ENCODE measurements around the gene TNIP2.

DNA sequence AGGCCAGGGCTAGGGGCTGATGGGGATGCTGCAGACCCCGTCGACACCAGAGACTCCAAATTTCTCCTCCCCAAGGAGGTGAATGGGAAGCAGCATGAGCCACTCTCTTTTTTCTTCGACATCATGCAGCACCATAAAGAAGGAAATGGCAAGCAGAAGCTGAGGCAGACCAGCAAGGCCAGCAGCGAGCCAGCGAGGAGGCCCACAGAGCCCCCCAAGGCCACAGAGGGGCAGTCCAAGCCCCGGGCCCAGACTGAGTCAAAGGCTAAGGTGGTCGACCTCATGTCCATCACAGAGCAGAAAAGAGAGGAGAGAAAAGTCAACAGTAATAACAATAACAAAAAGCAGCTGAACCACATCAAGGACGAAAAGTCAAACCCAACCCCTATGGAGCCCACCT, 56.1 kb downstream of the TNIP2 start:
- TF ChIP-seq, protein P1, sequence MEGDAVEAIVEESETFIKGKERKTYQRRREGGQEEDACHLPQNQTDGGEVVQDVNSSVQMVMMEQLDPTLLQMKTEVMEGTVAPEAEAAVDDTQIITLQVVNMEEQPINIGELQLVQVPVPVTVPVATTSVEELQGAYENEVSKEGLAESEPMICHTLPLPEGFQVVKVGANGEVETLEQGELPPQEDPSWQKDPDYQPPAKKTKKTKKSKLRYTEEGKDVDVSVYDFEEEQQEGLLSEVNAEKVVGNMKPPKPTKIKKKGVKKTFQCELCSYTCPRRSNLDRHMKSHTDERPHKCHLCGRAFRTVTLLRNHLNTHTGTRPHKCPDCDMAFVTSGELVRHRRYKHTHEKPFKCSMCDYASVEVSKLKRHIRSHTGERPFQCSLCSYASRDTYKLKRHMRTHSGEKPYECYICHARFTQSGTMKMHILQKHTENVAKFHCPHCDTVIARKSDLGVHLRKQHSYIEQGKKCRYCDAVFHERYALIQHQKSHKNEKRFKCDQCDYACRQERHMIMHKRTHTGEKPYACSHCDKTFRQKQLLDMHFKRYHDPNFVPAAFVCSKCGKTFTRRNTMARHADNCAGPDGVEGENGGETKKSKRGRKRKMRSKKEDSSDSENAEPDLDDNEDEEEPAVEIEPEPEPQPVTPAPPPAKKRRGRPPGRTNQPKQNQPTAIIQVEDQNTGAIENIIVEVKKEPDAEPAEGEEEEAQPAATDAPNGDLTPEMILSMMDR (IDR thresholded peaks at IDR 0.05): no peak
- TF ChIP-seq EZH2 (IDR thresholded peaks at IDR 0.05; ENCODE audit: borderline replicate concordance, insufficient read depth, low read depth, low read length, poor library complexity, severe bottlenecking): no peak
